PFSK-1 (cell line): Measurements from ENCODE around the gene CDK6.

Experiments
- POLR2AphosphoS5 ChIP-seq: IDR thresholded peaks from 2 replicates; pipeline ENCODE4 v1.6.1; 2012; ENCODE audit warnings: low read depth, mild to moderate bottlenecking, control low read depth, low read length, moderate library complexity
- TAF1 ChIP-seq: IDR thresholded peaks from 2 replicates; pipeline ENCODE4 v1.6.1; 2012; ENCODE audit warnings: low read length, control low read depth, borderline replicate concordance; ENCODE audit not compliant: insufficient read depth
- TF ChIP-seq, protein P1 (sequence below), 2 experiments: IDR thresholded peaks; 2 replicates each; pipeline versions ENCODE4 v1.6.1 to v1.8.0; 2011 to 2012; ENCODE audit warnings: low read depth in 2 of 2, low read length in 2 of 2, control low read depth in 1 of 2, inconsistent platforms in 1 of 2, mild to moderate bottlenecking in 1 of 2, moderate library complexity in 1 of 2; ENCODE audit not compliant: insufficient read depth in 1 of 2

DNA sequence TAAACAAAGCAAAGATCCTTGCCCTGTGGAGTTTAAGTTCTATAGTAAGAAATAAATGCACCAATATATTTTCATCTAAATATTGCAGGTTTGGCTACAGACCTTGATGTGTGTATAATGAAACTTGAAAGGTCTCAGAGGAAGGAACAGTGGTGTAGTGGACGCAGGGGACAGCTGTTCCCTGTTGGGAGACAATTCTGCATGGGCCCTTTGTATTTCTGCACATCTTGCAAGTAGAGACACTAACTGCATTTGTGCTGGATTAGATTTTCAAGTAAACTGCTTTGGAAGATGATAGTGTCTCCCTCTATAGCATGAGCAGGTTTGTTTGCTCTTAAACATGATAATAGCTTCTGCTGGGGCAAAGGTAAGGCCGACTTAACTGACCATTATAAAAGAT, 188.7 kb downstream of the CDK6 start:
- TF ChIP-seq, protein P1, sequence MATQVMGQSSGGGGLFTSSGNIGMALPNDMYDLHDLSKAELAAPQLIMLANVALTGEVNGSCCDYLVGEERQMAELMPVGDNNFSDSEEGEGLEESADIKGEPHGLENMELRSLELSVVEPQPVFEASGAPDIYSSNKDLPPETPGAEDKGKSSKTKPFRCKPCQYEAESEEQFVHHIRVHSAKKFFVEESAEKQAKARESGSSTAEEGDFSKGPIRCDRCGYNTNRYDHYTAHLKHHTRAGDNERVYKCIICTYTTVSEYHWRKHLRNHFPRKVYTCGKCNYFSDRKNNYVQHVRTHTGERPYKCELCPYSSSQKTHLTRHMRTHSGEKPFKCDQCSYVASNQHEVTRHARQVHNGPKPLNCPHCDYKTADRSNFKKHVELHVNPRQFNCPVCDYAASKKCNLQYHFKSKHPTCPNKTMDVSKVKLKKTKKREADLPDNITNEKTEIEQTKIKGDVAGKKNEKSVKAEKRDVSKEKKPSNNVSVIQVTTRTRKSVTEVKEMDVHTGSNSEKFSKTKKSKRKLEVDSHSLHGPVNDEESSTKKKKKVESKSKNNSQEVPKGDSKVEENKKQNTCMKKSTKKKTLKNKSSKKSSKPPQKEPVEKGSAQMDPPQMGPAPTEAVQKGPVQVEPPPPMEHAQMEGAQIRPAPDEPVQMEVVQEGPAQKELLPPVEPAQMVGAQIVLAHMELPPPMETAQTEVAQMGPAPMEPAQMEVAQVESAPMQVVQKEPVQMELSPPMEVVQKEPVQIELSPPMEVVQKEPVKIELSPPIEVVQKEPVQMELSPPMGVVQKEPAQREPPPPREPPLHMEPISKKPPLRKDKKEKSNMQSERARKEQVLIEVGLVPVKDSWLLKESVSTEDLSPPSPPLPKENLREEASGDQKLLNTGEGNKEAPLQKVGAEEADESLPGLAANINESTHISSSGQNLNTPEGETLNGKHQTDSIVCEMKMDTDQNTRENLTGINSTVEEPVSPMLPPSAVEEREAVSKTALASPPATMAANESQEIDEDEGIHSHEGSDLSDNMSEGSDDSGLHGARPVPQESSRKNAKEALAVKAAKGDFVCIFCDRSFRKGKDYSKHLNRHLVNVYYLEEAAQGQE (IDR thresholded peaks at IDR 0.05; ENCODE audit: insufficient read depth in 1 of 2, low read depth in 2 of 2, low read length in 2 of 2): no peak
- TF ChIP-seq TAF1: no peak
- no peak for TF ChIP-seq POLR2AphosphoS5
